Ishikawa (cell line): ENCODE results near the gene MRAP.

ENCODE experiments used
- CEBPB ChIP-seq: IDR thresholded peaks from 2 replicates; pipeline ENCODE4 v1.6.1; 2012
- CREB1 ChIP-seq: IDR thresholded peaks from 2 replicates; pipeline ENCODE4 v1.6.1; 2012; ENCODE audit warnings: low read depth
- EP300 ChIP-seq: IDR thresholded peaks from 2 replicates; pipeline ENCODE4 v1.6.1; 2012; ENCODE audit warnings: borderline replicate concordance
- FOXM1 ChIP-seq: IDR thresholded peaks from 2 replicates; pipeline ENCODE4 v1.6.1; 2012; ENCODE audit warnings: low read depth, borderline replicate concordance
- RAD21 ChIP-seq: IDR thresholded peaks from 2 replicates; pipeline ENCODE4 v1.6.1; 2012; ENCODE audit warnings: low read depth
- REST ChIP-seq: IDR thresholded peaks from 2 replicates; pipeline ENCODE4 v1.6.1; 2012; ENCODE audit warnings: low read depth, mild to moderate bottlenecking
- TAF1 ChIP-seq: IDR thresholded peaks from 2 replicates; pipeline ENCODE4 v1.6.1; 2012; ENCODE audit warnings: low read depth, mild to moderate bottlenecking

GRCh38 chr21:32332463-32332951, 33.9 kb downstream of the MRAP start:
- TF ChIP-seq CREB1, result no peak
- no peak for TF ChIP-seq REST
- TF ChIP-seq EP300, result no peak
- no peak for TF ChIP-seq RAD21
- TF ChIP-seq FOXM1, result no peak
- TF ChIP-seq TAF1, result no peak
- no peak for TF ChIP-seq CEBPB
